ENCODE measurements around the gene BTNL9.
"Not testable (repeated sequence)": the region's sequence is repeated elsewhere in the genome, so short reads cannot be mapped to it uniquely, and the experiment has no call there.

- TF ChIP-seq, protein P1, sequence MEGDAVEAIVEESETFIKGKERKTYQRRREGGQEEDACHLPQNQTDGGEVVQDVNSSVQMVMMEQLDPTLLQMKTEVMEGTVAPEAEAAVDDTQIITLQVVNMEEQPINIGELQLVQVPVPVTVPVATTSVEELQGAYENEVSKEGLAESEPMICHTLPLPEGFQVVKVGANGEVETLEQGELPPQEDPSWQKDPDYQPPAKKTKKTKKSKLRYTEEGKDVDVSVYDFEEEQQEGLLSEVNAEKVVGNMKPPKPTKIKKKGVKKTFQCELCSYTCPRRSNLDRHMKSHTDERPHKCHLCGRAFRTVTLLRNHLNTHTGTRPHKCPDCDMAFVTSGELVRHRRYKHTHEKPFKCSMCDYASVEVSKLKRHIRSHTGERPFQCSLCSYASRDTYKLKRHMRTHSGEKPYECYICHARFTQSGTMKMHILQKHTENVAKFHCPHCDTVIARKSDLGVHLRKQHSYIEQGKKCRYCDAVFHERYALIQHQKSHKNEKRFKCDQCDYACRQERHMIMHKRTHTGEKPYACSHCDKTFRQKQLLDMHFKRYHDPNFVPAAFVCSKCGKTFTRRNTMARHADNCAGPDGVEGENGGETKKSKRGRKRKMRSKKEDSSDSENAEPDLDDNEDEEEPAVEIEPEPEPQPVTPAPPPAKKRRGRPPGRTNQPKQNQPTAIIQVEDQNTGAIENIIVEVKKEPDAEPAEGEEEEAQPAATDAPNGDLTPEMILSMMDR (IDR thresholded peaks at IDR 0.05; ENCODE audit: insufficient read depth, low read length, poor library complexity, severe bottlenecking): not testable (repeated sequence)
- not testable (repeated sequence) for TF ChIP-seq EZH2phosphoT487 (conservative IDR thresholded peaks at IDR 0.05; ENCODE audit: low read length)
Observed at GRCh38 chr5:181045857-181046256, 5.8 kb downstream of the BTNL9 start.
